HG03066 (cell line): ENCODE measurements around the gene TEAD1.
A peak's percentile ranks its signal among the peaks of the same experiment; 100 is the strongest.

Experiments used
- ATAC-seq: cut with Tn5 transposase; IDR thresholded peaks from one replicate; pipeline ENCODE4 v1.9.1; 2021; ENCODE audit warnings: low read depth; ENCODE audit not compliant: unreplicated experiment

TEAD1 gene

DNA sequence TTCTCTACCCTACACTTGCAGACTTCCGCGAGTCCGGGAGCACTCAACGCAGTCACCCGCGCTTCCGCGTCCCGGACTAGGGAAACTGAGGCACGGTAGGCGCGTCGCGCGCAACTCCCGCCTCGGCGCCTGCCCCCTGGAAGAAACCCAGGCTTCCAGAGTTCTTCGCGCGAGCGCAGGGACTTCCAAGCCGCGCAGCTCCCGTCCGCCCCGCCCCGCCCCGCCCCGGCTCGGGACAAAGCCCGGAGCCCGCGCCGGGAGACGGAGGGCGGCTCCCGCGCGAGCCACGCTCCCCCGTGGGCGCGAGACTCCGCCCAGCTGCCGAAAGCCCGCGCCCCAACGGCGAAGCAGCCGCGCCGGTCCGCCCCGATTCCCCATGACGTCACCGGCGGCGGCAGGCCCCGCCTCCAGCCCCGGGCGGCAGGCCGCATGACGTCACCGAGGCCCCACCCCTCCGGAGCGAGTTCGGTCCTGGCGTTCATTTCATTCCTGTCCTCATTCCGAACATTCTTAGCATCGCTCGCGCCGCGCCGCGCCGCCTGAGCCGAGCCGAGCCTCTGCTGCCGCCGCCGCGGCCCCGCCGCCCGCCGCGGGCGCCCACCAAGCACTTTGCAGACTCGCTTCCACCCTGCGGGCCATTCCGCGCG lies at the start of gene TEAD1:
TSS of gene TEAD1 (plus strand) at position 498 of the 647 bp plus-strand sequence.
- ATAC-seq: peak; percentile 86

GRCh38 chr11:12624595-12624994 lies 49.6 kb upstream of the TEAD1 start:
- no peak for ATAC-seq

DNA sequence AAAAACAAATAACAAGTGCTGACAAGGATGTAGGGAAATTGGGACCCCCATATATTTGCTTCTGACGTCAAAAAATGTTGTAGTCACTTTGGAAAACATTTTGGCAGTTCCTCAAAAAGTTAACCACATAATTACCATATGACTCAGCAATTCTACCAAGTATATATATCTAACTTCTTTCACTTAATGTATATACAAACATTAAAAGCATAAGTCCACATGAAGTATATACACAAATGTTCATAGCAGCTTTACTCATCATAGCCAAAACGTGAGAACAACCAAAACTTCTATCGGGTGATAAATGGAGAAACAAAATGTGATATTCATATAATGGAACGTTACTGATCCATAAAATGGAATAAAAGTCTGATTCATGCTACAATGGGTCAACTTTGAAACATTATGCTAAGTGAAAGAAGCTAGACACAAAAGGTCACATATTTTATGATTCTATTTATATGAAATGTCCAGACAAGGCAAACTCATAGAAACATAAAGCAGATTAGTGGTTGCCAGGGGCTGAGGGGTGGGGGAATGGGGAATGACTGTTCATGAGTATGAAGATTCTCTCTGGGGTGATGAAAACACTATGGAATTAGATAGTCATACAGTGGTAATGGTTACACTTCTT lies 48.7 kb upstream of the TEAD1 start:
- no peak for ATAC-seq

DNA sequence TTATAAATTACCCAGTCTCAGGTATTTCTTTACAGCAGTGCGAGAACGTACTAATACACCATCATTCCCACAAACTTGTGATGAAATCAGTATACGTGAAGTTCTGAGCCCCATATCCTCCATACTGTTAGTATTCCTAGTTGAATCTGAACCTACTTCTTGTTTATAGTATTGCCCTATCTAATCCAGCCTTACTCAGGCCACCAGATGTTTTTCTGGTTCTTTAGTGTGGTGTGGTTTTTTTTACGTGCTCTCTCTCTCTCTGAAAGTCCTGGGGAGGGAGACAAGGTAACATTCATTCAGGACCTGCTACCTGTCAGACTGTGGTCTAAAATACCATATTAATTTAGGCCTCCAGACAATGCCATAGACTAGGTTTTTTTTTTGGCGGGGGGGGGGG lies 47.6 kb upstream of the TEAD1 start:
- no peak for ATAC-seq

DNA sequence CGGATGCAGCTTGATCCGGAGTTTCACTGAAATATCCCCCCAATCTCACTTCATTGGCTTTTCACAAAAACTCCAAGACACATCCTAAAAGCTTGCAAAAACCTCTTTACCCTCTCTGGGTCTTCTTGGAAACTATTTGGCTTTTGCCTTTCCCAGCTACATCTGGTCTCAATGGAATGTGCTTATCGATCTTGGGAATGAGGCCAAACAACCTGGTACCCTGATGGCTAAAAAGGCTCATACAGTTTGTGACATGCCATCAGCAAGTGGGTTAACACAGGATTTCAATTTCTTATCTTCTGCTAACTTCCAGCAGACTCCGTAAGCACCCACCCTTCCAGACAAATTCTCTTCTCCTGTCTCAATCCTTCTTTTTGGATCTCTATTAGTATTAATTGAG lies 45.9 kb upstream of the TEAD1 start:
- ATAC-seq: no peak

- ATAC-seq: no peak
These were observed 44.5 kb upstream of the TEAD1 start for GRCh38 chr11:12629601-12630313.

- no peak for ATAC-seq
These were observed 42.6 kb upstream of the TEAD1 start for GRCh38 chr11:12631651-12632050.

GRCh38 chr11:12634329-12634728 lies 39.9 kb upstream of the TEAD1 start:
- ATAC-seq: no peak

- ATAC-seq: no peak
These were observed 37.3 kb upstream of the TEAD1 start for GRCh38 chr11:12636871-12637410.

- no peak for ATAC-seq
These were observed 34.8 kb upstream of the TEAD1 start for GRCh38 chr11:12639388-12639787.

- ATAC-seq: no peak
These were observed 33.9 kb upstream of the TEAD1 start for GRCh38 chr11:12640355-12640754.

DNA sequence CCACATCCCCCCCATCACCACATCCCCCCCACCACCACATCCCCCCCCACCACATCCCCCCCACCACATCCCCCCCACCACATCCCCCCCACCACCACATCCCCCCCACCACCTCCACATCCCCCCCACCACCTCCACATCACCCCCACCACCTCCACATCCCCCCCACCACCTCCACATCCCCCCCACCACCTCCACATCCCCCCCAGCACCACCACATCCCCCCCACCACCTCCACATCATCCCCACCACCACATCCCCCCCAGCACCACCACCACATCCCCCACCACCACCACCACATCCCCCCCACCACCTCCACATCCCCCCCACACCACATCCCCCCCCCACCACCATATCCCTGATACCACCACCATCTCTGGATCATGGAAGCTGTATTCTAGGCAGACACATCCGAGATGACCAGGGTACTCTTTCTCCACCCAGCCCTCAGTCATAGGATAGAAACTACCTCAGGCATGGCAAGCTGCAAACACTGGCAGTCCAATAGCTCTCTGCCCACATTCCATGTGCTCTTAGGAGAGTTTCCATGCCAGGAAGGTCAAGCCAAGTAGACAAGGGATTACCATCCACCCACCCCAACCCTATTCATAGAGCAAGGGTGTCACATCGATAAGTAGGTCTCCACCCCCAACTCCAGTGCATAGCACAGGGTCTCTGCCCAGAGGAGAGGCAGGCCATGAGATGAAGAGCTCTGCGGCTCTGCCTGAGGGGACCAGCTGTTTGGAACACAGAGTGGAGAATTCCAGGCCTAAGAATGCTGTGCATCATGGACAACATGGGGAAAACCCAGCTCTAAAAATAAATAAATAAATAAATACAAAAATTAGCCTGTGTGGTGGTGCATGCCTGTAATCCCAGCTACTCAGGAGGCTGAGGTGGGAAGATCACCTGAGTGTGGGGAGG lies 33.0 kb upstream of the TEAD1 start:
- ATAC-seq: no peak

- ATAC-seq: no peak
These were observed 32.2 kb upstream of the TEAD1 start for GRCh38 chr11:12642040-12642439.

DNA sequence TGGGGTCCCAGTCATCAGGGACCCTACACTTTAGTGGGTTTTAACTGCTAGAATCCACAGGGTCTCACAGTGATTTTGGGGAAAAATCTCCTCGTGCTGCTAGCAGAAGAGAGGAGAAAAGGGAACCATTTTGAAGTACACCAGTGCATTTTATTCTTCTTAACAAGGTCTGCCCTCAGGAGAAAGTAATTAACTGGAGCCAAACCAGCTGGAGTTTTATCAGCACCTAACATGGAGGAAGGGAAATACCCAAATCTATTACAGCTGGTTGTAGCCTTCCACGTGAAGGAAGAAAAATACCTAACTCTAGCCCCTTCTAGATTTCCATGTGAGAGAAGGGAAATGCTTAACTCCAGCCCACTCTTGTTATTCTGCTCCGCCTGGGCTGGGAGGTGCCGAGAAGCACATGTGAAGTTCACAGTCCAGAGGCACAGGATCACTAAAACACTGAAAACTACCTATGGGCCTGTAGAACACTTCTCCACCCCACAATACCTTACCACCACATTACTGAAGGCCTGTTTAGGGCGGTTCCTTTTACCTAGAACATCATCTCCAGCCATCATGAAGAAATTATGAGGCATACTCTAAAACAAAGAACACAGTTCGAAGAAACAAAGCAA lies 31.3 kb upstream of the TEAD1 start:
- no peak for ATAC-seq

DNA sequence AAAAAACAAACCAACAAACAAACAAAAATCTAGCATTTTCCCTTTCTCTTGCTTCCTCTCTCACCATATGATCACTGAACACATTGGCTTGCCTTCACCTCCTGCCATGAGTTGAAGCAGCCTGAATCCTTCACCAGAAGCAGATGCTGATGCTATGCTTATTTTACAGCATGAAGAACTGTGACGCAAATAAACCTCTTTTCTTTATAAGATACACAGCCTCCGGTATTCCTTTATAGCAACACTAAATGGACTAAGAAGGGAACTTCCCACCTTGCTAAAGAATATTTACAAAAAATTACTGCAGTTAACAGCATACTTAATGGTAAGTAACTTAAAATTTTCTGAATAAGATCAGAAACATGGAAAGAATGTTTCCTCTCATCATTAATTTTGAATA lies 27.7 kb upstream of the TEAD1 start:
- ATAC-seq: no peak

DNA sequence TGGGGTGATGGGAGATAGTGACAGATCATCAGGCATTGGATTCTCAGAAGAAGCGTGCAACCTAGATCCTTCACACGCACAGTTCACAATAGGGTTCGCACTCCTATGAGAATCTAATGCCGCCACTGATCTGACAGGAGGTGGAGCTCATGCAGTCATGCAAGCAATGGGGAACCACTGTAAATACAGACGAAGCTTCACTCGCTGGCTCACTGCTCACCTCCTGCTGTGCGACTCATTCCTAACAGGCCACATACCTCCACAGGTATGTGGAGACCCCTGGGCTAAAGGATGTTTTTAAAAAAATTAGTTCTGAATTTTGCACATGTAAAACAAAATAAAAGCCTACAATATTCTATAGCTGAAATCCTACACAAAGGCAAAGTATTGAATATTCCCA lies 20.5 kb upstream of the TEAD1 start:
- no peak for ATAC-seq

DNA sequence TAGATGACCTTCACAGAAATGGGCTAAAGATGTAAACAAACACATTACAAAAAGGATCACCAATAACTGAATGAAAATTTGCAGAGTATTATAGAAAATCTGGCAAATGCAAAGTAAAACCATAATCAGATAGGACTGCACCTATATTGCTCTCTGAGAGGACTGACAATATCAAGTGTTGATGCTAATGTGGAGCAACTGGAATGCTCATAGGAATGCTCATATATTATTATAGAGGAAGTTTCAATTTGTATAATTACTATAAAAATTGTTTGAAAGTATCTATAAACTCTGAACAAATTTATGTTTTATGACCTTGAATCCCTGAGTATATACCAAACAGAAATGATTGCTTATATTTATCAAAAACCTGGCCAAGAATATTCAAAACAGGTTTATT lies 18.4 kb upstream of the TEAD1 start:
- no peak for ATAC-seq

DNA sequence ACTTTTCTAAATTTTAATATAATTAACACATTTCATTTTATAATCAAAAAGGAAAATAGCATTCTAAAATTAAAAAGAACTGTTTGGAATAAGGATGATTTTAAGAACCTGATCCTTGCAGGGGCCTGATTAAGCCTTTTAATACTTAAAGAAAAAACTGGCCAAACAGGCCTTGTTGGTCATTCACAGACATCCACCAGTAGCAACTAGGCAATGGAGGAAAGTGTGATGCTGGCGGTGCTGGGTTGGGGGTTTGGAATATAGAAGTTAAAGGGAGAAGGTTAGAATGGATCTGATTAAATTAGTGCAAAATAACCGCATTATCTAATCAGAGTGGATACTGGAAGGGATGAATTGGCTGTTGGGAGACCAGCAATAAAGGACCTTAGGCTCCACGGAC lies 16.9 kb upstream of the TEAD1 start:
- no peak for ATAC-seq

DNA sequence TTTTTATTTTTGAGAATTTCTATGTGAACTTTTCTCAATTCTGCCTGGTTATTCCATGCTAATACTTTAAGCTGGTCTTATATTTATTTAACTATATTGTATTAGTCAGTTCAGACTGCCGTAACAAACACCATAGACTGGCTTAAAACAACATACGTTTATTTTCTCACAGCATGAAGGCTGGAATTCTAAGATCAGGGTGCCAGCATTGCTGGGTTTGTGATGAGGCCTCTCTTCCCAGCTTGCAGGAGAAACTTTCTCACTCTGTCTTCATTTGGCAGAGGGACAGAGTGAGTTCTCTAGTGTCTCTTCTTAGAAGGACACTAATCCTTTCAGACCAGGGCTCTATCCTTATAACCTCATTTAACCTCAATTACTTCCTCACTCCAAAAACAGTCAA lies 16.2 kb upstream of the TEAD1 start:
- no peak for ATAC-seq

DNA sequence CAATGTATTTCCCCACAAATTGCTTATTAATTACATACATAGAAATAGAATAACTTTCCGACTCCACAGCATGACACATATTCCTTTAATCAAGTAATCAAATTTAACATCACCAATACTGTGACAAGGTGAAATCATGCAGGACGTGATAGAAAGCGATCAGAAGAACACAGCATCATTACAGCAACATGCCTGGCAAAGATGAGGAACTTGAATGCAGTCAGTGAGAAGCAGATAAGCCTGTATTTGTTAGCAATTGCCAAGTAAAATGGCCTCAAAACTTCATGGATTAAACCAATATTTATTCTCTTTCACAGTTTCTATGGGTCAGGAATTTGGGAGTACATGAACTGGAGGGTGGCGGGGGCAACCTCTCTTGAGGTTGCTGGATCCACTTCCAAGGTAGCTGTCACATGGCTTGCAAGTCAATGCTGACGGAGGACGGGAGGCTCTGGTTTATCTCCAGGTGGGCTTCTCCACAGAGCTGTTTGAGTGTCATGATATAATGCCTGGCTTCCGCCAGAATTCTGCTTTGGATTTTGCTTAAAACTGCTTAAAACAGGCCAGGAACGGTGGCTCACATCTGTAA lies 12.0 kb upstream of the TEAD1 start:
- no peak for ATAC-seq
